Adrenal gland (tissue), 5 donors: ENCODE data around the gene BMP15.

Experiments used
- POLR2A ChIP-seq, 2 donors: fragments of 450-650 bp; IDR thresholded peaks; one replicate each; pipeline ENCODE4 v1.6.1; 2017; ENCODE audit warnings: antibody characterized with exemption in 2 of 2, mild to moderate bottlenecking in 2 of 2, moderate library complexity in 1 of 2
- TF ChIP-seq, protein P1 (sequence below), 6 experiments: fragments of 450-650 bp in 4 of 6; fragments of 200-600 bp in 2 of 6; sonication (generic) in 1 of 6; IDR thresholded peaks; 1 replicate in 5 of 6; 2 replicates in 1 of 6; pipeline versions ENCODE4 v1.5.1 to v1.8.0; 2016 to 2021; ENCODE audit warnings: antibody characterized with exemption in 6 of 6, mild to moderate bottlenecking in 2 of 6, moderate library complexity in 1 of 6
- donor health status: DM: no; HTN: no; CAD: no.

DNA sequence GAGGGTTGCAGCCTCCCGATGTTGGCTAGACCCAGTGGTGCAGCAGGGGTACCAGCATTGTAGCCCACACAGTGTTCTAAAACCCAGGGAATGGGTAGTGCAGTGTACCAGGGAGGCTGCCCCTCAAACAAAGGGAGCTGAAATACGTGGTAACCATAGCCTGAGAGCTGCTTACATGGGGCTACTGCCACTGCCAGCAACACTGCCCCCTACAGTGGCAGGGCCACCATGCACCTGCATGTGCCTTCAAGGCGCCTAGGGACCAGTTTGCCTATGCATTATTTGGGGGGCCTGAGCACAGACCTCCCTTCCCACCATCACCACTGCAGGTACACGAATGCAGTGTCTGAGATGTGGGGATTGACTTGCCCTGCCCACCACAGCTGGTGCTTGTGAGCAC, 21.0 kb upstream of the BMP15 start:
- TF ChIP-seq, protein P1, sequence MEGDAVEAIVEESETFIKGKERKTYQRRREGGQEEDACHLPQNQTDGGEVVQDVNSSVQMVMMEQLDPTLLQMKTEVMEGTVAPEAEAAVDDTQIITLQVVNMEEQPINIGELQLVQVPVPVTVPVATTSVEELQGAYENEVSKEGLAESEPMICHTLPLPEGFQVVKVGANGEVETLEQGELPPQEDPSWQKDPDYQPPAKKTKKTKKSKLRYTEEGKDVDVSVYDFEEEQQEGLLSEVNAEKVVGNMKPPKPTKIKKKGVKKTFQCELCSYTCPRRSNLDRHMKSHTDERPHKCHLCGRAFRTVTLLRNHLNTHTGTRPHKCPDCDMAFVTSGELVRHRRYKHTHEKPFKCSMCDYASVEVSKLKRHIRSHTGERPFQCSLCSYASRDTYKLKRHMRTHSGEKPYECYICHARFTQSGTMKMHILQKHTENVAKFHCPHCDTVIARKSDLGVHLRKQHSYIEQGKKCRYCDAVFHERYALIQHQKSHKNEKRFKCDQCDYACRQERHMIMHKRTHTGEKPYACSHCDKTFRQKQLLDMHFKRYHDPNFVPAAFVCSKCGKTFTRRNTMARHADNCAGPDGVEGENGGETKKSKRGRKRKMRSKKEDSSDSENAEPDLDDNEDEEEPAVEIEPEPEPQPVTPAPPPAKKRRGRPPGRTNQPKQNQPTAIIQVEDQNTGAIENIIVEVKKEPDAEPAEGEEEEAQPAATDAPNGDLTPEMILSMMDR (IDR thresholded peaks at IDR 0.05): no peak
- no peak for TF ChIP-seq POLR2A (IDR thresholded peaks at IDR 0.05)
